ENCODE data around the gene VCAN. TPM values are rescaled to one million over a fixed set of nuclear protein-coding genes. Genes with fewer than 3 reads are reported as not detected.

Gene VCAN
- total RNA-seq, 4 donors from 2014 or later, result 53.0 to 833 (median 65.1) TPM

- H3K36me3 ChIP-seq, result no peaks in the 10 kb centered on the region
- no peaks in the 10 kb centered on the region for H3K27me3 ChIP-seq
- H3K9me3 ChIP-seq, result no peaks in the 10 kb centered on the region
- H3K27ac ChIP-seq, result peak overlapping the region; percentile 60 to 62
- intact Hi-C loops (cut with DNase I; ENCODE audit: low total_unique reads), result no loop called here
- DNase-seq, result peak in 1 of 2 donors; percentile 26
- no peak for TF ChIP-seq CTCF (IDR thresholded peaks at IDR 0.05)
- TF ChIP-seq POLR2A (IDR thresholded peaks at IDR 0.05), result no peak
- no peak overlapping the region for H3K4me3 ChIP-seq
- H3K4me1 ChIP-seq, result no peaks in the 10 kb centered on the region
These were observed 38.0 kb downstream of the VCAN start for GRCh38 chr5:83509540-83509939.

GRCh38 chr5:83510260-83510659 is 38.7 kb downstream of the VCAN start:
- Histone ChIP-seq H3K36me3 (no peaks in the 10 kb centered on the region), H3K27me3 (no peaks in the 10 kb centered on the region), H3K27ac (peak overlapping the region; percentile 60 to 62), H3K4me1 (no peaks in the 10 kb centered on the region), H3K9me3 (no peaks in the 10 kb centered on the region), H3K4me3 (no peak overlapping the region)
- DNase-seq, result no peak
- intact Hi-C loops (cut with DNase I; ENCODE audit: low total_unique reads), result no loop called here
- TF ChIP-seq POLR2A (IDR thresholded peaks at IDR 0.05) (no peak), CTCF (IDR thresholded peaks at IDR 0.05) (no peak)

- H3K27me3 ChIP-seq, result no peaks in the 10 kb centered on the region
- H3K9me3 ChIP-seq, result no peaks in the 10 kb centered on the region
- no peaks in the 10 kb centered on the region for H3K4me1 ChIP-seq
- TF ChIP-seq POLR2A (IDR thresholded peaks at IDR 0.05), result no peak
- no peak for TF ChIP-seq CTCF (IDR thresholded peaks at IDR 0.05)
- H3K36me3 ChIP-seq, result no peaks in the 10 kb centered on the region
- peak overlapping the region in 1 of 2 donors; percentile 45 for H3K27ac ChIP-seq
- no peak overlapping the region for H3K4me3 ChIP-seq
- DNase-seq, result no peak
- intact Hi-C loops (cut with DNase I; ENCODE audit: low total_unique reads), result no loop called here
These were observed 40.7 kb downstream of the VCAN start for GRCh38 chr5:83512061-83512745.

GRCh38 chr5:83513081-83513480 is 41.5 kb downstream of the VCAN start:
- peak overlapping the region in 1 of 2 donors; percentile 45 for H3K27ac ChIP-seq
- H3K27me3 ChIP-seq, result no peaks in the 10 kb centered on the region
- intact Hi-C loops (cut with DNase I; ENCODE audit: low total_unique reads), result no loop called here
- no peak overlapping the region for H3K4me3 ChIP-seq
- DNase-seq, result no peak
- H3K36me3 ChIP-seq, result no peaks in the 10 kb centered on the region
- no peaks in the 10 kb centered on the region for H3K4me1 ChIP-seq
- TF ChIP-seq POLR2A (IDR thresholded peaks at IDR 0.05) (no peak), CTCF (IDR thresholded peaks at IDR 0.05) (no peak)
- H3K9me3 ChIP-seq, result no peaks in the 10 kb centered on the region

GRCh38 chr5:83513491-83513890 is 41.9 kb downstream of the VCAN start:
- Histone ChIP-seq H3K9me3 (no peaks in the 10 kb centered on the region), H3K36me3 (no peaks in the 10 kb centered on the region), H3K27ac (peak overlapping the region; percentile 6 to 45), H3K27me3 (no peaks in the 10 kb centered on the region), H3K4me3 (no peak overlapping the region), H3K4me1 (no peaks in the 10 kb centered on the region)
- DNase-seq, result no peak
- TF ChIP-seq POLR2A (IDR thresholded peaks at IDR 0.05), result no peak
- intact Hi-C loops (cut with DNase I; ENCODE audit: low total_unique reads), result no loop called here

All from uterus (tissue), 4 donors.